Stimulated activated CD8-positive, alpha-beta memory T cell treated with anti-CD3 and anti-CD28 coated beads, Interleukin-7, amount 100 ng/mL, for 1 hour (primary cell): ENCODE data around the gene MZT2B.
"Not testable (repeated sequence)": the region's sequence is repeated elsewhere in the genome, so short reads cannot be mapped to it uniquely, and the experiment has no call there.

Experiments used
- DNase-seq, 2 donors: peaks; one replicate each; pipeline ENCODE4 v3.0.0-alpha.2; 2020; ENCODE audit warnings: low read depth in 2 of 2

MZT2B gene

DNA sequence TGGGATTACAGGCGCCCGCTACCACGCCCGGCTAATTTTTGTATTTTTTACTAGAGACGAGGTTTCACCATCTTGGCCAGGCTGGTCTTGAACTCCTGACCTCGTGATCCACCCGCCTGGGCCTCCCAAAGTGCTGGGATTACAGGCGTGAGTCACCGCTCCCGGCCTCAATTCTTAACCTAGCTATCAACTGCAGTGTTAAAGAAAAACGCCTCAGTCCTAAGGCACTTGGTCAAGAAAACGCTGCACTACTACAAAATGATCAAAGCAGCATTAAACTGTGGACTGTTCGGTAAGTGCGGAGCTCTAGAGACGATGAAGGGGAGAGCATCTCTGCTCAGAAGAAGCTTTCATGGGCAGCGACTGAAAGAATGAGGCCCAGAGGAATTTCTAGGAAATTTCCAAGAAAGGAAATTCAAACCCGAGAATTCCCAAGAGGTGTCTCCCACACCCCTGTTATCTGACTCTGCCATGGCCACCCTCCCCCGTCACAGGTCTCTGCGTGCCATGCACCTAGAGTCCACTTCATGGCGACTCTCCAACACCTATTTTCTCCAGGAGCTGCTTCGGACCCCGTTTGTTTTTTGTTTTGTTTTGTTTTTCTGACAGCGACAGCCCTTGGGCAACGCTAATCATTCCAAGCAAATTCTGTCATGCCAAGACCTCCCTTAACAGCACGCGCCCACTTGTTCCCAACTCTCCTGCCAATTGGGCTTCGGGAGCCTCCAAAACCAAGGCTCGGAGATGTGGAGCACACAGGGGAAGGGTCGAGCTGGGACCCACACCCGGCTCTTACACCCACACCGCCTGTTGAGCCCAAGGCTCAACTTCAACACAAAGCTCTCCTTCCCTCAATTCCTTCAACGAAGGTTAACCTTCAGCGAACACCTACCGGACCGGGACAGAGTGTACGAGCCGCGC lies 1.4 kb upstream of the MZT2B start:
- DNase-seq = not testable (repeated sequence)

DNA sequence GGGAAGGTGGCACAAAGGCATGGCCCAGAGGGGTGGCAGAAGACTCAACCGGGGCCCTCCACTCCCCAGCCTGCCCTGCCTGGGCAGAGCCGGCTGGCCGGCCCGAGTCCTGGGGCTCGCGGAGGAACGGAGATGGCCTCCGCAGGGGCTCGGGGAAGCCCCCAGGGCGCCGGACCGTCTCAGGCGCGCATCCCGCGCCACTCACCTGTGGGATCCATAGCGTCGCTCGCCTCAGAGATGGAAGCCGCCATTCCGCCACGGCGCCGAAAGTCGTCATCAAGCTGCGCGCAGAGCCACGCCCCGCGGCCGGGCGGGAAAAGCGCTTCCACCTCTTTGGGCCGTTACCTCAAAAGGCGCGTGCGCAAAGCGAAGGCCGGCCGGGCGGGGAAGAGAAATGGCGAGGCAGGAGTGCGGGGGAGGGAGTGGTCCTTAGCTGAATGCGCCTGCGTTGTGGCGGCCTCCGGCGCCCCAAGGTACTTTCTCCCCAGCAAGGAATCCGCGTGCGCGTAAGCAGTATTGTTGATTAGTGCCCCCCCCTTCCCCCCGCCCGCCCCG lies 660 bp upstream of the MZT2B start, which contains the start of gene SMPD4:
SMPD4 (minus strand) TSS at position 278 of the 555 bp plus-strand sequence. CDS start 5,010 bp downstream, outside the sequence.
- peak; percentile 95 for DNase-seq

DNA sequence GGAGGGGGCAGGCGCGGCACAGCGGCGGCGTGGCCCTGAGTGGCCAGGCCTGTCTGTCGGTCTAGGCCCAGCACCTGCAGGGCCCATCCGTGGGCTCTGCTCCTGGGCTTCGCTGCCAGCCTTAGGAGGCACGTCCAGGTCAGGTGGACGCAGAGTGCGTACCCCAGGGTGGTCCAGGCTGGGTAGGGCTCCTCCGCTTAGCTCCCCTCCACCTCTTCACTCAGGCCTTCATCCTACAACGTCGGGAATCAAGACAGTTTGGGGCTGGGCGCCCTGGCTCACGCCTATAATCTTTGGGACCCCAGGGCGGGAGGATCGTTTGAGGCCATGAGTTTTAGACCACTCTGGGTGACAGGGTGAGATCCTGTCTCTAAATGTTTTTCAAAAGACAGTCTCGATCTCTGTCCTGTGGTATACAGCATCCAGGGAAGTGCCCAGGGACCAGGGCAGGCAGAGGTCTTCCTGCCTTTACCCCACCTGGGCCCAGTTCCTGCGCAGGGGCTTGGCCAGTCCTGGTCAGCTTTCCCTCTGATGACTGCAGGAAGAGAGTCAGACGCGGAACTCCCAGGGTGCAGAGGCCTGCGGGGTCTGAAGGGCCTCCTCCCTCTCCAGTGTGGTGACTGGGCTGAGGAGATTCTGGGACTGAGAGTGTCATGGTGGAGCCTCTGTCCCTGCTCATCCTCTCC lies 907 bp downstream of the MZT2B start:
- not testable (repeated sequence) for DNase-seq

DNA sequence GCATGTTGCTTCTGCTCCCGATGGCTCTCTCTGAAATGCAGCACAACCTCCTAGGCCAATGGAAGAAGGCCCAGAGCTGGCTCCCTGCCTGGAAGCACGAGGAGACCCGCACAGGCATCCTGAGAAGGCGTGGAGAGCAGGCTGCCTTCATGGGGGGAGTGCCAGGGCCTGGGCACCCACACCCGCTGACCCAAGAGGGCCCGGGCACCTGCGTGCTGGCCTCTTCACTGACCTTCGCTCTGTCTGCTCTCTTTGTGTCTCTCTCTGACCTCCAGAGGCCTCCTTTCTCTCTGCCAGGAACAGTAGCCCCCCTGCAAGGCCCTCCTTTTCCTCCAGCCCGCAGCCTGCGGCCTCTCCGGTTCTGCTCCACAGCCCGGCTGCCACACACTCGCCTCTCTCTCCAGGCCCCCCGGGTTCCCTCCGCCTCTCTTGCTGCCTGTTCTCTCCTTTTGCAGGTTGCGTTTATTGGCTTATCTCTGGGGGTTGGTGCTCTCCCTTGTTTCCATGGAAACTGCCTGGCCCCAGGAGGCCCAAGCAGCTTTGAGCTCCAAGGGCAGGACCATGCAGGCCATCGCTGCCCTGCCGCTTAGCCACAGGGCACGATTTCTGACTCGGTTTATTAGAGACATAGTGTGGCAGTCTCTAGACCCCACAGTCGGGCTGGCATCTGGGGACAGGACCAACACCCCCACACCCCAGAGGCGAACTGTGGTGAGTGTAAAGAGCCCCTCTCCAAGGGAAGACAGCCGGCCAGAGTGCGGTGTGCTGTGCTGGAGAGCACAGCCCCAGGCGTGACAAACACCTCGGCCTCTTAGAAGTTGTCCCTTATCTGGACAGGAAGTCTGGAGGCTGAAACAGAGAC lies 1.7 kb downstream of the MZT2B start:
- no peak for DNase-seq

- DNase-seq = no peak
Observed at GRCh38 chr2:130185436-130185835, 3.4 kb downstream of the MZT2B start.

GRCh38 chr2:130185896-130186295 lies 3.8 kb downstream of the MZT2B start:
- DNase-seq = no peak

GRCh38 chr2:130186391-130186790 lies 4.3 kb downstream of the MZT2B start:
- DNase-seq = no peak

DNA sequence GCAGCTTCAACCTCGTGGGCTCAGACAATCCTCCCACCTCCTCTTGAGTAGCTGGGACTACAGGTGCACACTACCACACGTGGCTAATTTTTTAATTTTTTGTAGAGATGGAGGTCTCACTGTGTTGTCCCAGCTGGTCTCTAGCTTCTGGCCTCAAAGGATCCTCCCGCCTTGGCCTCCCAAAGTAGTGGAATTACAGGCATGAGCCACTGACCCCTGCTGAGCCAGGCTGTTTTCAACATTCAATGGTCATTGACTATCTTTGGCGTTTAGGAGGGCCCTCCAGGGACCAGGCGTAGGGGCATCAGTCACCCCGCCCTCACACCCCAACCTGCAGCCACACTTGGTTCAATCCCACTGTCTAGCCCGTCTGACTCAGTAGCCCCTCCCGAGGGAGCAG lies 5.2 kb downstream of the MZT2B start:
- DNase-seq = no peak

- DNase-seq = not testable (repeated sequence)
Observed at GRCh38 chr2:130187859-130188792, 6.1 kb downstream of the MZT2B start.

- not testable (repeated sequence) for DNase-seq
Observed at GRCh38 chr2:130188958-130189357, 6.9 kb downstream of the MZT2B start.

DNA sequence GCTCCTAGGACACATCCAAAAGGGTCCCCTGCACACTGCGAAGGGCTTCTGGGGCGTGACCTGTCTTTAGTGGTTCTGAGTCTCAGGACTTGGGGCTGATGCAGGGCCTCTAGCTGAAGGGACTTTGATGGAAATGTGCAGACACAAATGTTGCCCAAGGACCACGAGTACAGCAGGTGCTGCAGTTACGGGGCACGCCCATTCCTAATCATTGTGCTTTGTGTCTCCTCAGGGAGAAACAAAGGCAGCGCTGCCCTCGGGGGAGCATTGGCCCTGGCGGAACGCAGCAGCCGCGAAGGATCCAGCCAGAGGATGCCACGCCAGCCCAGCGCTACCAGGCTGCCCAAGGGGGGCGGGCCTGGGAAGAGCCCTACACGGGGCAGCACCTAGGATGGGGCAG lies 8.2 kb downstream of the MZT2B start:
- DNase-seq = no peak

DNA sequence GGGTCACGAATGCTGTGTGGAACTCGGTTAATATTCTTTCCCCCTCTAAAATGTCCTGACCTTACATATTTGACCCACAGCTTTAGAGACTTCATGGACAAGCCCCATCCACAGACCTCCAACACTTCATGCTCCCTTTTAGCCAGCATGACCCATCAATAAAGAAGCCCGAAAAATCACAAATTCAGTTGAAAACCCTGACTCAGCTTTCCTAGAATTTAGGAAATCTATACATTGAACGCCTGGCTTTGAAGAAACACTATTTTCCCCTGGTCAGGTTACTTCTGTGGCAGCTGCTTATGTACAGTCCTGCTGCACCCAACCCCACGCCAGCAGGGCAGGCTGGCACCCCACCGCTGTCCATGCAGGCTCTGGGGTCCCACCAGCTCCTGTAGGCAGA lies 9.3 kb downstream of the MZT2B start:
- not testable (repeated sequence) for DNase-seq

DNA sequence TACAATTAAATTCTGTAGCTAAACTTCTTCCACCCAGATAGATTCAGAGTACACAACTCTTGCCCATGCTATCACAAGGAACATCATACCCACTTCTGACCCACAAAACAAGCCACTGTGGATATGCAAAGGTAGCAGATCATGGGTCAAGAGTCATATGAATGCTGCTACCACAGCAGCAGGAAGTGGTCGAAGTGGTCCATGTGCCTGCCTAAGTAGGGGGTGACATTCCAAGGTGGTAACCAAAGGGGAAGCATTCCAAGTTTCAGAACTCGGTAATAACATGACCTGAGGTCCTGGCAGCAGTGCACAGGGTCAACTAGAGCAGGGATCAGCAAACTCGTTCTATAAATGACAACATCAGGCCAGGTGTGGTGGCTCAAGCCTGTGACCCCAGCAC lies 10.4 kb downstream of the MZT2B start:
- DNase-seq = not testable (repeated sequence)

GRCh38 chr2:130193824-130194223 lies 11.8 kb downstream of the MZT2B start:
- not testable (repeated sequence) for DNase-seq

DNA sequence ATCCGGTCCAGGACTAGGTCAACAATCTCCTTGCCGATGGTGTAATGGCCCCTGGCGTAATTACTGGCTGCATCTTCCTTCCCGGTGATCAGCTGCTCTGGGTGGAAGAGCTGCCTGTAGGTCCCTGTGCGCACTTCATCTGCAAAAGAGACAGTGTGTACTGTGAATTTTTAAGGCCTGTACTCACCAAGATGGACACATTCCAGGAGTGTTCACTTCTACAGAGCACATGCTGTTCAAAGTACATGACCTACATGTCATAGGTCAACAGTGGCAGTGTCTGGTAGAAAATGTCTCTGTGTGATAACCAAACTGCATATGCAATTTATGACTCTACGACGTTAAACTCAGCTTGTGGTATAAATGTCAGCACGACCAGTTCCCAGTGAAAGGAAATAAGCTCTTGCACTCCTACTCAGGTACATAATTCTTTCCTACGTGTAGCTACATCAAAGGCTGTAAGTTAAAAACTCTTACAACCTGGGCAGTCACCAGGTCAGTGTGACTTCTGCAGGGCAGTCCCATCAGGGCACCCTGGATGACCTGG lies 13.1 kb downstream of the MZT2B start:
- DNase-seq = not testable (repeated sequence)

DNA sequence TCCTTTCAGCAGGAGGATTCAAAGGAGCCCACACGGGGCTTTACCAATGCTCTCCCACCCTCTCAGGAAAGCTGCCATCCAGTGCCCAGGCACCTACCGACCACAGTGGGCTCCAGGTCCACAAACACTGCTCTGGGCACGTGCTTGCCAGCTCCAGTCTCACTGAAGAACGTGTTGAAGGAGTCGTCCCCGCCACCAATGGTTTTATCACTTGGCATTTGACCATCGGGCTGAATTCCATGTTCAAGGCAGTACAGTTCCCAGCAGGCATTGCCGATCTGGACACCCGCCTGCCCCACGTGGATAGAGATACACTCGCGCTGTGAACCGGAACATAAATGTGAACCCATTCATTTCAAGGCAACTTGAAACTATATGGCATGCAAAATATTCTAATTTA lies 14.0 kb downstream of the MZT2B start:
- DNase-seq = not testable (repeated sequence)

DNA sequence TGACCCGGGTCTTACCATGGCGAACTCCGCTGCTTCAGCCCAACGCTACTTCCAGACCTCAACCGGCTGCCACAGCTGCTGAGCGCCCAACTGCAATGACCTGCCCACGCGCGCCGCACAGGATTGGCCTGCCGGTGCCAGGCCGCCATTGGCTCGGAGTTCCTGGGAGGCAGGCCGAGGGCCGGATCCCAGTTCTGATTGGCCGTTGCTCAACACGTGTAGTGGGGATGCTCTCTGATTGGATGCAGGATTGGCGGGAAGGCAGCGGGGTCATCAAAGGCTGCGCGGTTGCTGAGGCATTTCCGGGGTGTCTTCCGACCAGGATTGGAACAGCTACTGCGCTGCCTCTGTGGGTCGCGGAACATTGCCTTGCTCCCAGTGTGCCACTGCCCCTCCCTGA lies 16.3 kb downstream of the MZT2B start, which contains the start of gene TUBA3E:
TUBA3E (minus strand) TSS at position 97 of the 400 bp plus-strand sequence; CDS start at position 18, 79 bp downstream.
- no peak for DNase-seq

- not testable (repeated sequence) for DNase-seq
Observed at GRCh38 chr2:130202518-130202917, 20.5 kb downstream of the MZT2B start.

- DNase-seq = not testable (repeated sequence)
Observed at GRCh38 chr2:130203150-130203549, 21.1 kb downstream of the MZT2B start.

DNA sequence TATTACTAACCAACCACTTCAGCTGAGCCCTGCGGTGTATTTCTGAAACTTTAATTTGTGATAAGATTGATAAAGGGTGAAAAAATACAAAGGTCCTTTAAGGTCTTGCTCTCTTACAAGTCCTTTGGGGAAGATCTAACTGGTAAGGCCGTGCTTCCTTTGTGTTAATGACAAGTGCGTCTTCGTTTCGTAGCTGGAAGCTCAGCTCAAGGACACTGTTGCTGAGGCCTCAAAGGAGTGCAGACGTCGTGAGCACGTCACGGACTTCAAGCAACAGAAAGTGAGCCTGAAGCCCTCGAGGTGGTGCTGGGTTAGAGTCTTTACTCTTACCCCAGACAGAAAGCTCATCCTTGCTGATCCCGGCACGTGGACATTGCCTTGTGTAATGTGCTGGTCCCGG lies 25.0 kb downstream of the MZT2B start:
- DNase-seq = not testable (repeated sequence)
